ENCODE results near the gene ROR2. TPM values are rescaled to one million over a fixed set of nuclear protein-coding genes. Genes with fewer than 3 reads are reported as not detected.

Gene ROR2
- total and polyA plus RNA-seq, 2 donors: 4.5 to 7.1 TPM

GRCh38 chr9:91953718-91954117, 3.7 kb upstream of the ROR2 start:
- no peaks in the 10 kb centered on the region for H3K36me3 ChIP-seq (ENCODE audit: control insufficient read depth in 2 of 2, insufficient read depth in 2 of 2, low read length in 1 of 2)
- no peak for DNase-seq (ENCODE audit: low read depth in 6 of 9, low spot score in 9 of 9)
- H3K4me1 ChIP-seq (ENCODE audit: control insufficient read depth in 2 of 2, insufficient read depth in 2 of 2, low read length in 2 of 2): peaks cover 0 to 5% of the 10 kb centered on the region in 2 donors
- WGBS: 97% methylated on average over 6 of the region's 6 CpGs
- H3K27ac ChIP-seq (ENCODE audit: low read depth in 1 of 2, low read length in 1 of 2): no peak overlapping the region
- no peak overlapping the region for H3K4me3 ChIP-seq (ENCODE audit: low read length in 2 of 2)
- H3K27me3 ChIP-seq (ENCODE audit: control insufficient read depth in 2 of 2, insufficient read depth in 1 of 2, low read length in 1 of 2): peaks cover 28 to 49% of the 10 kb centered on the region in 2 donors
- no peaks in the 10 kb centered on the region for H3K9me3 ChIP-seq (ENCODE audit: control insufficient read depth in 2 of 2, insufficient read depth in 1 of 2, low read length in 1 of 2)

- Histone ChIP-seq H3K4me1 (ENCODE audit: control insufficient read depth in 2 of 2, insufficient read depth in 2 of 2, low read length in 2 of 2) (peaks cover 0 to 10% of the 10 kb centered on the region in 2 donors), H3K9me3 (ENCODE audit: control insufficient read depth in 2 of 2, insufficient read depth in 1 of 2, low read length in 1 of 2) (no peaks in the 10 kb centered on the region), H3K27me3 (ENCODE audit: control insufficient read depth in 2 of 2, insufficient read depth in 1 of 2, low read length in 1 of 2) (peaks cover 42 to 66% of the 10 kb centered on the region in 2 donors), H3K4me3 (ENCODE audit: low read length in 2 of 2) (no peak overlapping the region), H3K27ac (ENCODE audit: low read depth in 1 of 2, low read length in 1 of 2) (no peak overlapping the region), H3K36me3 (ENCODE audit: control insufficient read depth in 2 of 2, insufficient read depth in 2 of 2, low read length in 1 of 2) (no peaks in the 10 kb centered on the region)
- WGBS: 94% methylated on average over 6 of the region's 6 CpGs
- no peak for DNase-seq (ENCODE audit: low read depth in 6 of 9, low spot score in 9 of 9)
Observed at GRCh38 chr9:91951944-91952520, 2.0 kb upstream of the ROR2 start.

- Histone ChIP-seq H3K27me3 (ENCODE audit: control insufficient read depth in 2 of 2, insufficient read depth in 1 of 2, low read length in 1 of 2) (peaks cover 52 to 83% of the 10 kb centered on the region in 2 donors), H3K27ac (ENCODE audit: low read depth in 1 of 2, low read length in 1 of 2) (no peak overlapping the region), H3K36me3 (ENCODE audit: control insufficient read depth in 2 of 2, insufficient read depth in 2 of 2, low read length in 1 of 2) (no peaks in the 10 kb centered on the region), H3K4me3 (ENCODE audit: low read length in 2 of 2) (peak overlapping the region; percentile 33 to 55), H3K4me1 (ENCODE audit: control insufficient read depth in 2 of 2, insufficient read depth in 2 of 2, low read length in 2 of 2) (peaks cover 0 to 10% of the 10 kb centered on the region in 2 donors), H3K9me3 (ENCODE audit: control insufficient read depth in 2 of 2, insufficient read depth in 1 of 2, low read length in 1 of 2) (no peaks in the 10 kb centered on the region)
- 5% methylated on average over 61 of the region's 61 CpGs for WGBS
- DNase-seq (ENCODE audit: low read depth in 6 of 9, low spot score in 9 of 9): no peak
Observed at GRCh38 chr9:91949392-91949945, 559 bp downstream of the ROR2 start.

DNA sequence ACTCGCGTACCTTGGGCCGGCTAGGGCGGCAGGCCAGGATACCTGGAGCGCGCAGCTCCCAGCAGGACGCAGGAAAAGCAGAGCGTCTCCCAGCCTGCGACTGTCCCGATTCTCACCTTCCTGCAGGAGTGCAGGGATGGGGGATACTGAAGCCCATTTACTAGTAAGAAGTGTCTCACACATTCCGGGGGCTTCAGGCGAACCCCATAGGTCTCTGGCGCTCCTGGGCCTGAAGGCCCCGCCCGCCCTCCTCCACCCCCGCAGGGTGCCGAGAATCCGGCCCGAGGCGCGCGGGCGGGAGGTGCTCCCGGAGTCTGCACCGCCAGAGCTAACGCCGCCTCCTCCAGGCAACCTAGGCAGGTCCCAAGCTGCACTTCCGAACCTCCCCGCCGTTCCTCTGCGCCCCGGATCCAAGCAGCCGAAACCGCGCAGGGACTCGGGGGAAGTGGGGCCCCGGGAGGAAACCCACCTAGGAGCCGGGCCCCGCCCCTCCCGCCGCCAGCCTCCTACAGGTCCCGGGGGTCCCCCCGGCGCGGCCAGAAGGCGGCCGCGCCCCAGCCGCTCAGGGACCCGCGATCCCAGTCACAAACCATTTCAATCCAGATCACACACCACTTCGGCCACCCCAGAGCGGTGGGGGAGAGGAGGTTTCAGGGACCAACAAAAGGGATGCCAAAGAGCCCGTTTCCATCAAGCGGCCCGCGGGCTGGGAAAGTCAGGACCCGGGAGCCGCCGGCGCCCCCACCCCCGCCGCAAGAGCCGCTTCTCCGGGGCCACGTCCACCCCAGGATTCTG, 1.2 kb downstream of the ROR2 start:
- DNase-seq (ENCODE audit: low read depth in 6 of 9, low spot score in 9 of 9): peak in 3 of 9 donors; percentile 19 to 51 (median 20)
- peaks cover 52 to 83% of the 10 kb centered on the region in 2 donors for H3K27me3 ChIP-seq (ENCODE audit: control insufficient read depth in 2 of 2, insufficient read depth in 1 of 2, low read length in 1 of 2)
- H3K4me3 ChIP-seq (ENCODE audit: low read length in 2 of 2): peak overlapping the region; percentile 33 to 55
- H3K36me3 ChIP-seq (ENCODE audit: control insufficient read depth in 2 of 2, insufficient read depth in 2 of 2, low read length in 1 of 2): no peaks in the 10 kb centered on the region
- H3K9me3 ChIP-seq (ENCODE audit: control insufficient read depth in 2 of 2, insufficient read depth in 1 of 2, low read length in 1 of 2): no peaks in the 10 kb centered on the region
- peak overlapping the region; percentile 26 to 64 for H3K27ac ChIP-seq (ENCODE audit: low read depth in 1 of 2, low read length in 1 of 2)
- H3K4me1 ChIP-seq (ENCODE audit: control insufficient read depth in 2 of 2, insufficient read depth in 2 of 2, low read length in 2 of 2): peaks cover 0 to 10% of the 10 kb centered on the region in 2 donors
- 5% methylated on average over 66 of the region's 66 CpGs for WGBS

- Histone ChIP-seq H3K27ac (ENCODE audit: low read depth in 1 of 2, low read length in 1 of 2) (peak overlapping the region; percentile 26), H3K36me3 (ENCODE audit: control insufficient read depth in 2 of 2, insufficient read depth in 2 of 2, low read length in 1 of 2) (no peaks in the 10 kb centered on the region), H3K4me3 (ENCODE audit: low read length in 2 of 2) (peak overlapping the region in 1 of 2 donors; percentile 33), H3K9me3 (ENCODE audit: control insufficient read depth in 2 of 2, insufficient read depth in 1 of 2, low read length in 1 of 2) (no peaks in the 10 kb centered on the region), H3K27me3 (ENCODE audit: control insufficient read depth in 2 of 2, insufficient read depth in 1 of 2, low read length in 1 of 2) (peaks cover 52 to 84% of the 10 kb centered on the region in 2 donors), H3K4me1 (ENCODE audit: control insufficient read depth in 2 of 2, insufficient read depth in 2 of 2, low read length in 2 of 2) (peaks cover 0 to 10% of the 10 kb centered on the region in 2 donors)
- 62% methylated on average over 12 of the region's 12 CpGs for WGBS
- DNase-seq (ENCODE audit: low read depth in 6 of 9, low spot score in 9 of 9): no peak
Observed at GRCh38 chr9:91948101-91948596, 1.9 kb downstream of the ROR2 start.

GRCh38 chr9:91946653-91947488, 3.2 kb downstream of the ROR2 start:
- no peaks in the 10 kb centered on the region for H3K9me3 ChIP-seq (ENCODE audit: control insufficient read depth in 2 of 2, insufficient read depth in 1 of 2, low read length in 1 of 2)
- H3K4me3 ChIP-seq (ENCODE audit: low read length in 2 of 2): no peak overlapping the region
- H3K27ac ChIP-seq (ENCODE audit: low read depth in 1 of 2, low read length in 1 of 2): no peak overlapping the region
- DNase-seq (ENCODE audit: low read depth in 6 of 9, low spot score in 9 of 9): no peak
- peaks cover 52 to 74% of the 10 kb centered on the region in 2 donors for H3K27me3 ChIP-seq (ENCODE audit: control insufficient read depth in 2 of 2, insufficient read depth in 1 of 2, low read length in 1 of 2)
- no peaks in the 10 kb centered on the region for H3K36me3 ChIP-seq (ENCODE audit: control insufficient read depth in 2 of 2, insufficient read depth in 2 of 2, low read length in 1 of 2)
- peaks cover 0 to 10% of the 10 kb centered on the region in 2 donors for H3K4me1 ChIP-seq (ENCODE audit: control insufficient read depth in 2 of 2, insufficient read depth in 2 of 2, low read length in 2 of 2)
- WGBS: 95% methylated on average over 5 of the region's 5 CpGs

- peak overlapping the region in 1 of 2 donors; percentile 28 for H3K27ac ChIP-seq (ENCODE audit: low read depth in 1 of 2, low read length in 1 of 2)
- H3K27me3 ChIP-seq (ENCODE audit: control insufficient read depth in 2 of 2, insufficient read depth in 1 of 2, low read length in 1 of 2): peaks cover 48 to 67% of the 10 kb centered on the region in 2 donors
Observed at GRCh38 chr9:91946196-91946595, 3.8 kb downstream of the ROR2 start.

GRCh38 chr9:91945277-91946085, 4.5 kb downstream of the ROR2 start:
- Histone ChIP-seq H3K36me3 (ENCODE audit: control insufficient read depth in 2 of 2, insufficient read depth in 2 of 2, low read length in 1 of 2) (no peaks in the 10 kb centered on the region), H3K4me1 (ENCODE audit: control insufficient read depth in 2 of 2, insufficient read depth in 2 of 2, low read length in 2 of 2) (peaks cover 0 to 8% of the 10 kb centered on the region in 2 donors), H3K27ac (ENCODE audit: low read depth in 1 of 2, low read length in 1 of 2) (peak overlapping the region in 1 of 2 donors; percentile 28), H3K4me3 (ENCODE audit: low read length in 2 of 2) (no peak overlapping the region), H3K27me3 (ENCODE audit: control insufficient read depth in 2 of 2, insufficient read depth in 1 of 2, low read length in 1 of 2) (peaks cover 41 to 60% of the 10 kb centered on the region in 2 donors), H3K9me3 (ENCODE audit: control insufficient read depth in 2 of 2, insufficient read depth in 1 of 2, low read length in 1 of 2) (no peaks in the 10 kb centered on the region)
- 77% methylated on average over 10 of the region's 10 CpGs for WGBS
- no peak for DNase-seq (ENCODE audit: low read depth in 6 of 9, low spot score in 9 of 9)

More at GRCh38 chr9:91946196-91946595, 3.8 kb downstream of the ROR2 start:
- DNase-seq (ENCODE audit: low read depth in 6 of 9, low spot score in 9 of 9): no peak
- whole genome bisulfite sequencing: 74% methylated on average over 5 of the region's 5 CpGs
- H3K9me3 ChIP-seq (ENCODE audit: control insufficient read depth in 2 of 2, insufficient read depth in 1 of 2, low read length in 1 of 2): no peaks in the 10 kb centered on the region
- H3K4me1 ChIP-seq (ENCODE audit: control insufficient read depth in 2 of 2, insufficient read depth in 2 of 2, low read length in 2 of 2): peaks cover 0 to 10% of the 10 kb centered on the region in 2 donors
- H3K4me3 ChIP-seq (ENCODE audit: low read length in 2 of 2): no peak overlapping the region
- no peaks in the 10 kb centered on the region for H3K36me3 ChIP-seq (ENCODE audit: control insufficient read depth in 2 of 2, insufficient read depth in 2 of 2, low read length in 1 of 2)
